DND-41 (cell line): ENCODE measurements around the gene GYPC.

ENCODE experiments used
- ATAC-seq: fragments of 200-7000 bp; cut with Tn5 transposase; 3 replicates; pipeline ENCODE4 v1.9.1; 2021; ENCODE audit warnings: low read depth; ENCODE audit not compliant: insufficient read depth
- DNase-seq: peaks from one replicate; pipeline ENCODE4 v3.0.0-alpha.2; 2020
- H2AFZ ChIP-seq: 2 replicates; pipeline ENCODE4 v1.6.0; 2012; ENCODE audit warnings: low read depth, low read length
- H3K27ac ChIP-seq: 2 replicates; pipeline ENCODE4 v1.5.1; 2012; ENCODE audit warnings: low read length, inconsistent platforms
- H3K27me3 ChIP-seq: fragments of 200-600 bp; sonication (generic); 2 replicates; pipeline ENCODE4 v1.6.0; 2012; ENCODE audit warnings: low read length, mild to moderate bottlenecking, inconsistent platforms; ENCODE audit not compliant: insufficient read depth, poor library complexity
- H3K36me3 ChIP-seq: 2 replicates; pipeline ENCODE4 v1.5.1; 2012; ENCODE audit warnings: low read length, inconsistent platforms; ENCODE audit not compliant: insufficient read depth
- H3K4me1 ChIP-seq: 2 replicates; pipeline ENCODE4 v1.5.1; 2012; ENCODE audit warnings: mild to moderate bottlenecking, low read length; ENCODE audit not compliant: insufficient read depth
- H3K4me2 ChIP-seq: 2 replicates; pipeline ENCODE4 v1.6.0; 2012; ENCODE audit warnings: mild to moderate bottlenecking, moderate library complexity, low read length, inconsistent platforms; ENCODE audit not compliant: insufficient read depth
- H3K4me3 ChIP-seq, 2 experiments: fragments of 200-600 bp in 1 of 2; shearing (Covaris generic) in 1 of 2; 2 replicates each; pipeline ENCODE4 v1.5.1; 2012 to 2016; ENCODE audit warnings: inconsistent platforms in 2 of 2, low read length in 2 of 2, mild to moderate bottlenecking in 2 of 2, low read depth in 1 of 2, moderate library complexity in 1 of 2
- H3K79me2 ChIP-seq: 2 replicates; pipeline ENCODE4 v1.6.0; 2012; ENCODE audit warnings: low read length, inconsistent platforms; ENCODE audit not compliant: insufficient read depth
- H3K9ac ChIP-seq: 2 replicates; pipeline ENCODE4 v1.6.0; 2012; ENCODE audit warnings: low read depth, mild to moderate bottlenecking, inconsistent platforms, low read length, moderate library complexity
- H3K9me3 ChIP-seq: 2 replicates; pipeline ENCODE4 v1.5.1; 2012; ENCODE audit warnings: low read length, moderate library complexity, mild to moderate bottlenecking, inconsistent platforms; ENCODE audit not compliant: insufficient read depth, severe bottlenecking
- H4K20me1 ChIP-seq: 2 replicates; pipeline ENCODE4 v1.6.0; 2012; ENCODE audit warnings: low read length; ENCODE audit not compliant: insufficient read depth
- CTCF ChIP-seq: IDR thresholded peaks from 2 replicates; pipeline ENCODE4 v1.5.1; 2012; ENCODE audit warnings: borderline replicate concordance, low read length, moderate library complexity, mild to moderate bottlenecking; ENCODE audit not compliant: poor library complexity, severe bottlenecking; ENCODE audit errors: extremely low read depth
- EZH2 ChIP-seq: IDR thresholded peaks from 3 replicates; pipeline ENCODE4 v1.6.1; 2012; ENCODE audit warnings: borderline replicate concordance, low read depth, mild to moderate bottlenecking, moderate library complexity, low read length, inconsistent platforms; ENCODE audit not compliant: severe bottlenecking

GYPC gene

GRCh38 chr2:126649101-126649500 lies 6.9 kb upstream of the GYPC start:
- no peaks in the 10 kb centered on the region for H3K4me1 ChIP-seq
- H2AFZ ChIP-seq, result no peak overlapping the region
- no peak overlapping the region for H3K4me3 ChIP-seq
- DNase-seq (no peak), ATAC-seq (no peak)
- H3K9ac ChIP-seq, result no peak overlapping the region
- no peaks in the 10 kb centered on the region for H3K36me3 ChIP-seq
- H3K27ac ChIP-seq, result no peak overlapping the region
- H3K9me3 ChIP-seq, result no peaks in the 10 kb centered on the region
- TF ChIP-seq CTCF (no peak), EZH2 (no peak)
- H4K20me1 ChIP-seq, result no peaks in the 10 kb centered on the region
- H3K4me2 ChIP-seq, result no peak overlapping the region
- no peaks in the 10 kb centered on the region for H3K79me2 ChIP-seq
- H3K27me3 ChIP-seq, result no peaks in the 10 kb centered on the region

GRCh38 chr2:126650994-126651393 lies 5.0 kb upstream of the GYPC start:
- H3K4me1 ChIP-seq, result peaks cover 3% of the 10 kb centered on the region; the same call in 1 of the 2 replicates
- TF ChIP-seq CTCF, result no peak
- no peak for TF ChIP-seq EZH2
- no peak for DNase-seq

GRCh38 chr2:126652323-126652891 lies 3.6 kb upstream of the GYPC start:
- no peak overlapping the region for H3K4me3 ChIP-seq
- H4K20me1 ChIP-seq, result no peaks in the 10 kb centered on the region
- no peak for ATAC-seq
- no peak overlapping the region for H2AFZ ChIP-seq
- H3K4me1 ChIP-seq, result peaks cover 11% of the 10 kb centered on the region
- DNase-seq, result no peak
- TF ChIP-seq EZH2 (no peak), CTCF (no peak)
- H3K9ac ChIP-seq, result no peak overlapping the region
- no peaks in the 10 kb centered on the region for H3K9me3 ChIP-seq
- H3K4me2 ChIP-seq, result no peak overlapping the region
- H3K36me3 ChIP-seq, result no peaks in the 10 kb centered on the region
- H3K27me3 ChIP-seq, result peaks cover 19% of the 10 kb centered on the region
- H3K27ac ChIP-seq, result no peak overlapping the region
- no peaks in the 10 kb centered on the region for H3K79me2 ChIP-seq

More at GRCh38 chr2:126650994-126651393, 5.0 kb upstream of the GYPC start:
- no peak overlapping the region for H2AFZ ChIP-seq
- no peaks in the 10 kb centered on the region for H3K9me3 ChIP-seq
- H3K36me3 ChIP-seq, result no peaks in the 10 kb centered on the region
- H4K20me1 ChIP-seq, result no peaks in the 10 kb centered on the region
- H3K79me2 ChIP-seq, result no peaks in the 10 kb centered on the region
- H3K27ac ChIP-seq, result no peak overlapping the region
- no peak overlapping the region for H3K4me3 ChIP-seq
- no peak for ATAC-seq
- H3K27me3 ChIP-seq, result peaks cover 10% of the 10 kb centered on the region
- H3K9ac ChIP-seq, result no peak overlapping the region
- no peak overlapping the region for H3K4me2 ChIP-seq

GRCh38 chr2:126653109-126653508 lies 2.8 kb upstream of the GYPC start:
- H4K20me1 ChIP-seq, result no peaks in the 10 kb centered on the region
- no peaks in the 10 kb centered on the region for H3K79me2 ChIP-seq
- peaks cover 18% of the 10 kb centered on the region for H3K4me1 ChIP-seq
- H2AFZ ChIP-seq, result no peak overlapping the region
- no peak overlapping the region for H3K9ac ChIP-seq
- H3K9me3 ChIP-seq, result no peaks in the 10 kb centered on the region
- H3K4me3 ChIP-seq, result no peak overlapping the region
- no peak overlapping the region for H3K27ac ChIP-seq
- peaks cover 19% of the 10 kb centered on the region for H3K27me3 ChIP-seq
- no peaks in the 10 kb centered on the region for H3K36me3 ChIP-seq
- ATAC-seq (no peak), DNase-seq (no peak)
- no peak overlapping the region for H3K4me2 ChIP-seq
- TF ChIP-seq CTCF (no peak), EZH2 (no peak)
